GM12872 (cell line): ENCODE results near the gene EXOG.

Source experiments
- TF ChIP-seq, protein P1 (sequence below): IDR thresholded peaks from 3 replicates; pipeline ENCODE4 v1.5.1; 2011; ENCODE audit warnings: low read depth, mild to moderate bottlenecking, low read length, moderate library complexity; ENCODE audit not compliant: insufficient read depth

The EXOG gene

DNA sequence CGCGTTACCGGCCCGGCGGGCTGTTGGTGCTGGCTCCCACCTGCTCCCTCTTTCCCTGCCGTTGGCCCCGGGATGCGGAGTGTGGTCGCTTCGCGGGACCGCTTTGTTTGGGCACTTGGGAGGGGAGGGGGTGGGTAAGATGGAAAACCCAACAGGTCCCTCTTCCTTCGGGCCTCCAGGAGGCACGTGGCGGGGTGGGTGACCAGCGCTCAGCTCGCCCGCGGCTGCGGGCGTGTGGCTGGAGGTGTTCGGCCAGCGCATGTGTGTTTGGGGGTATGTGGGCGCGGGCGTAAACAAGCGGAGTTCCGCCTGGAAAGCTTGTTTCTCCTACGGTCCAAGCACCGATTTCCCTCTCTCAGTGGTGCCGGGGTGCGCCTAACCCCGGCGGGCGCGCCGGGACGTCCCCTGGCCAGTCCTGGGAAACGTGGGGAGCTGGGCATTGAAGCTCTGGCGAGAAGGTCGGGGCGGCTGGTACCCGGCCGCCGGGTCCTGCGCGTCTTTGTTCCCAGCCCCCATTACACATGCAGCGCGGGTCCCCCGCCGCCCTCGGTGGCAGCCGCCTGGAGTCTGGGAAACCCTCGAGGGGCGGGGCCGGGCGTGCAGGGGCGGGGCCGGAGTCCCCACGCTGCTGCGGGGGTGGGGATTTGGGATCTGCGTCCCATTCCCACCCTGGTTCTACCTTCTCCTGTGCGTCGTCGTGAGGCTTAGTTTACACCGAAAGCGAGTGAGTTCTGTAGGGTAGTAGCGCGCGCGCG is 41.1 kb upstream of the EXOG start:
- TF ChIP-seq, protein P1, sequence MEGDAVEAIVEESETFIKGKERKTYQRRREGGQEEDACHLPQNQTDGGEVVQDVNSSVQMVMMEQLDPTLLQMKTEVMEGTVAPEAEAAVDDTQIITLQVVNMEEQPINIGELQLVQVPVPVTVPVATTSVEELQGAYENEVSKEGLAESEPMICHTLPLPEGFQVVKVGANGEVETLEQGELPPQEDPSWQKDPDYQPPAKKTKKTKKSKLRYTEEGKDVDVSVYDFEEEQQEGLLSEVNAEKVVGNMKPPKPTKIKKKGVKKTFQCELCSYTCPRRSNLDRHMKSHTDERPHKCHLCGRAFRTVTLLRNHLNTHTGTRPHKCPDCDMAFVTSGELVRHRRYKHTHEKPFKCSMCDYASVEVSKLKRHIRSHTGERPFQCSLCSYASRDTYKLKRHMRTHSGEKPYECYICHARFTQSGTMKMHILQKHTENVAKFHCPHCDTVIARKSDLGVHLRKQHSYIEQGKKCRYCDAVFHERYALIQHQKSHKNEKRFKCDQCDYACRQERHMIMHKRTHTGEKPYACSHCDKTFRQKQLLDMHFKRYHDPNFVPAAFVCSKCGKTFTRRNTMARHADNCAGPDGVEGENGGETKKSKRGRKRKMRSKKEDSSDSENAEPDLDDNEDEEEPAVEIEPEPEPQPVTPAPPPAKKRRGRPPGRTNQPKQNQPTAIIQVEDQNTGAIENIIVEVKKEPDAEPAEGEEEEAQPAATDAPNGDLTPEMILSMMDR, result no peak

DNA sequence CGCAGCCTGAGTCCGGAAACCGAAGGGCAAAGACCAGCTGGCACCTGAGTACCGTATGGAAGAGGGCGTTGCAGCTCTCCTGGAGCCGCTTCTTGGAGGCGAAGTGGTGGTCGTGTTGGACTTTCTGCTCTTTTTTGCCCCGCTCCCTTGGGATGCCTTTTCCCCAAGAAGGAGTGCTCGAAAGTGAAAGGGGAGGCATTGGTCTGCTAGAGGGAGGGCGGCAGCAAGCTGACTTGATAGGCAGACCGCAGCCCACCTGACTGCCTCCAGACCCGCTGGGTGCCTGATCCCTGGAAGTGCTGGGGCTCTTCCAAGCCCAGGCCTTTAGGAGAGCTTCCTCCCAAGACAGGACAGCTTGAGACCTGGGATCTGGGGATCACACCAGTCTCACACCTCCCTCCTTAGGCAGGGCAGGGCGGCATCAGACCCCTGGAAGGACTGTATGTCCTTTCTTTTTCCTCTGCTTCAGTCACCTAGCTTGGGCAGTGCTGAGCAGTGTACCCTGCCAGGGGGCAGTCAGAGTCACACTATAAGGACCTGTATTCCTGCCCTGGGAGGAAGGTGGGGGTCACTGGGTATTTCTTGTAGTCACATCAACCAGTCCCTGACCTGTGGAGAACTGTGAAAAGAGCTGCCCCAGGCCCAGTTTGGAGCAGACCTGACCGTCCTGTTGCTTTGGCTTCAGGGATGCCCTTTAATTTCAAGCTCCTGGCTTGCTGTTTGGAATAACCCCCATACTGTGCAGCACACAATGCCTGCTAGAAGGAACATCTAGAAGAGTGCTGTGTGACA is 40.3 kb upstream of the EXOG start:
- TF ChIP-seq, protein P1, result no peak

DNA sequence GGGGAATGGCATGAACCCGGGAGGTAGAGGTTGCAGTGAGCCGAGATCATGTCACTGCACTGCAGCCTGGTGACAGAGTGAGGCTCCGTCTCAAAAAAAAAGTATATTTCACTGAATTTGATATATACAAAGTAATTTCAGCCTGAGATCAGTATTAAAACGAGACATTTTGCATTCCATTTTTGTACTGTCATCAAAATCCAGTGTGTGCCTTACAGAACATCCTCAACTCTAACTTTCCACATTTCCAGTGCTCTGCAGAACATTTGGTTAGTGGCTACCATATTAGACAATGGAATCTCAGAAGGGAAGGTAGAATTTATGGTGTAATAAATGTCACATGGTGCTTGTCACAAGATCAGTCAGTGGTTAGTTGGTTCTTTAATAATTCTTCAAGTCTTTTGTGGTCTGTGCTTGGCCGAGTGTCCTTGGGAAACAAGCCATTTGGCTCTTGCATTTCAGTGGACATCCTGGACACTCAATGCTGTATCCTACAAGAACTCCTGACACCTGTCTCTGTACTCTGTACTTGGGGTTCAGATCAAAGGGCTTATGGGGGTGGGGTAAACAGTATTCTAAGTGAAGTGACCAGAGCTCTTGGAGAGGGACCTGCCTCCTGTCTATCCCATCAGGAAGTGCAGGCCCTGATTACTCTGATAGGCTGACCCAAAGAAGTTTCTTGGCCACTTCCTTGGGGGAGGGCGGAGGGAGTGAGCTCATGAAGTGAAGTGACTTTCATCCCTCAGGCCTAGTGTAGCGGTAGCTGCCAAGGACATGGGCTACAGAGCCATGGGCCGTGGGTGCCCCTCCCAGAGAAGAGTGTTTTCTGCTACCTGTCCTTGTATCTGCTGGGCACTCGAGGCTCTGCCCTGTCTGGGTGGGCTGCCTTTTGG is 38.8 kb upstream of the EXOG start:
- TF ChIP-seq, protein P1, result no peak

DNA sequence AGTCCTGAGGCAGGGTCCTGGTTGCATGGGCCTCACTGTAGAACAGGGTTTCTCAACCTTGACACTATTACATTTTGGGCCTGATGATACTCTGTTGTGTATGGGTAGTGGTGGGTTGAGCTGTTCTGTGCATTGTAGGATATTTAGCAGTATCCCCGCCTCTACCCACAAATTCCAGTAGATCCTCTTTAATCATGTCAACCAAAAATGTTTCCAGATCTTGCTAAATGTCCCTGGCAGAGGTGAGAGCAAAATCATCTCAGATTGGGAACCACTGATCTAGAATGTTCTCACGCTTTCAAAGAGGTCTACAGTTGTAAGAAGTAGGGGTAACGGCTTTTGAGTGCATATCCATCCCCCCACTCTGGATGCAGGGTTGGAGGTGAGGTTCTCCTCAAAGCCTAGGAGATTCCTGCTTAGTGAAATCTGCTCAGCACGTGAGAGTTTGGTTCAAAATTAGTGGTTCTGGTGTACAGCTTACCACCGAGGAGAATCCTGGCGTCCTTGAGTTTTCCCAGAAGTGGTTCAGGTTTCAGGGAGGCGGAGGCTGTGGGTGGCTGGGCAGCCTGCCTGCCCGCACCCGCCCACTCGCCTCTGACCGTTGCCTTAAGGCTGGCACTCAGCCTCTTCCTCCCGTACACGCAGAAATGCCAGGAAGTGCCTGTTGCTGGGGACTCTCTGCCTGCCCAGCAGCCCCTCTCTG is 37.2 kb upstream of the EXOG start:
- TF ChIP-seq, protein P1, result no peak

DNA sequence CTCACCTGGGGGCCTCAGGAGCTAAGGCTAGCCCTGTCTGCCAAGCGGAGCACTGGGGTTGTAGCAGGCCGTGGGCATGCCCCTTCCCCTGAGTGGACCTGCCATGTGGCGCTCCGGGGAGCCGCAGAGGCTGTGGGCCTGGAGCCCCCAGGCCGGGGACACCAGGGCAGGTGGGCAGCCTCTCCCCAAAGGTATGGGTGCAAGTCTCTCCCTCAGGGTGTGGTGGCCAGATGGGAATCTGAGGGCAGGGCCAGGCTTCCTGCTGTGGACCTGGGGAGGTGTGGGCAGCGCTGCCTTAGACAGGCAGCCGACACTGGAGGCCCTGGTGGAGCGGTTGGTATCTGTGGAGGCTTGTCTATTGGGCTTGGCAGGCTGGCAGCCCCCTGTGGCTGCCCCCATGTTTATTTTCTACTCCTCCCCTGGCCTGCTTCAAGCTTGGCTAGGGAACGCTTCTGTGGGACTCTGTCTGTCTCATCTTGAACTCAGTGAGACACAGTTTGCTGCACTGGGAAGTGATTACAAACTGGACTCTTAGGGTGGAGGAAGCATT is 36.6 kb upstream of the EXOG start:
- TF ChIP-seq, protein P1, result no peak

DNA sequence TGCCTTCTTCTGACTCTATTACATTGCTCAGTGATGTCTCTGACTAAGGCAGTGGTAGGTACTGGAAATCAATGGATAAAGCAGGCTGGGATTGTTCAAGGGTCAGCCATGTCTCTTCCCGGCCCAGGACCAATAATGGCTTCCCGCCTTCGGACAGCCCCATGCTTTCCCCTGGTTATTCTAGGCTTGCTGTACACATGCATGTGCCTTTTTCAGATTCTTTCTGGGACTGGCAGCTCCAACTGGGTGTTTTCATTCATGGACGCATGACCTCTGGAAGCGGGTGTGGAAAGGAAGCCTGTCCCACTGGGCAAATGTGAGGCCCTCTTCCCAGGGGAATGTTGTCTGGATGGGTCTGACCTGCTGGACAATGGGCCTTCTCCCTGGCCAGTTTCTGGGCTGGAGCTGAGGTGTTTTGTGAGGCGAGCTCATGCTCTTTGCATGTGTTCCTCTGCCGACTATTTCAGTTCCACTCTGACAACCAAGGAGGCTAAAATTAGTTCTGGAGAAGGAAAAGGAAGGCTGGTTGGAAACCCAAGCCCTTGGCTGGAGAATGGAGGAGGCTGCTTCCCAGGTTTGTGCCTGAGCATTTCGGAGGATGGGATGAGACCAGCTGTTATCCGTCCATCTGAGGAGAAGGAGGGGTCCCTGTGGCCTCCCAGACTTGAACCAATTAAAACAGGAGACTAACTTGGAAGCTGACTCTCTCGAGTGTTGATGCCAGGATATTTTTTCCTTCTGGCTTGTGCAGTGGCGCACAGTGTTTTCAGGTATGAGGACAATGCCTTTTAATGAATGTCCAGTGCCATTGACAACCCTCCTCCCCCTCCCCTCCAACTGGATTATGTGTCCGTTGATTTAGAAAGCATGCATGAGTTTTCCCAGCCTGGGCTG is 35.5 kb upstream of the EXOG start:
- TF ChIP-seq, protein P1, result no peak
